Gastrocnemius medialis (tissue), 4 donors: ENCODE results near the gene ATAT1. TPM values are rescaled to one million over a fixed set of nuclear protein-coding genes. Genes with fewer than 3 reads are reported as not detected.

Experiments used
- ATAC-seq, 2 donors: fragments of 150-250 bp; one replicate each; pipeline ENCODE4 v1.9.1; 2016
- DNase-seq, 2 donors: peaks; one replicate each; pipeline ENCODE4 v3.0.0-alpha.2; 2019
- H3K27ac ChIP-seq, 4 donors: fragments of 200-600 bp; sonication (generic); 1 replicate in 1 of 4; 2 replicates in 3 of 4; pipeline ENCODE4 v1.5.1; 2016 to 2018; ENCODE audit warnings: mild to moderate bottlenecking in 2 of 4, moderate library complexity in 1 of 4
- H3K27me3 ChIP-seq, 3 donors: fragments of 200-600 bp; sonication (generic) in 2 of 3; 1 replicate in 1 of 3; 2 replicates in 2 of 3; pipeline versions ENCODE4 v1.5.1 to v1.6.0; 2016 to 2019; ENCODE audit warnings: mild to moderate bottlenecking in 1 of 3, moderate library complexity in 1 of 3
- H3K36me3 ChIP-seq, 2 donors: fragments of 200-600 bp; sonication (generic) in 1 of 2; one replicate each; pipeline ENCODE4 v1.5.1; 2017 to 2018
- H3K4me1 ChIP-seq, 2 donors: fragments of 200-600 bp; sonication (generic) in 1 of 2; one replicate each; pipeline ENCODE4 v1.5.1; 2016 to 2017; ENCODE audit warnings: mild to moderate bottlenecking in 2 of 2
- H3K4me3 ChIP-seq, 4 donors: fragments of 200-600 bp; sonication (generic) in 3 of 4; 1 replicate in 1 of 4; 2 replicates in 3 of 4; pipeline ENCODE4 v1.5.1; 2016 to 2019; ENCODE audit warnings: mild to moderate bottlenecking in 2 of 4
- H3K9me3 ChIP-seq, 3 donors: fragments of 200-600 bp; sonication (generic) in 2 of 3; 1 replicate in 1 of 3; 2 replicates in 2 of 3; pipeline ENCODE4 v1.5.1; 2016 to 2019
- POLR2A ChIP-seq, 2 donors: fragments of 450-650 bp; IDR thresholded peaks; one replicate each; pipeline ENCODE4 v1.6.1; 2017; ENCODE audit warnings: antibody characterized with exemption in 2 of 2, mild to moderate bottlenecking in 2 of 2, moderate library complexity in 2 of 2
- in situ Hi-C, 4 donors: fragments of 200-750 bp; cut with MboI; loops; one replicate each; pipeline versions ENCODE4 v1.15.0 to v1.8.0; 2017; ENCODE audit warnings: low sequenced_read_pairs in 4 of 4
- intact Hi-C: fragments of 100-400 bp; cut with DNase I; formaldehyde crosslinking; loops from one replicate; pipeline ENCODE4 v1.15.1; 2023; ENCODE audit warnings: low total_unique reads
- total RNA-seq, 4 donors: library from RNA; depleted of rRNA; stranded (reverse); fragments of >200 nt; gene quantifications; one replicate each; pipeline versions ENCODE4 v1.1.0 to v1.2.3, GENCODE V29; 2016
- TF ChIP-seq, protein P1 (sequence below), 5 experiments: fragments of 450-650 bp in 3 of 5; fragments of 200-600 bp in 2 of 5; sonication (generic) in 2 of 5; IDR thresholded peaks in 4 of 5; conservative IDR thresholded peaks in 1 of 5; 1 replicate in 4 of 5; 2 replicates in 1 of 5; pipeline ENCODE4 v1.5.1; 2016 to 2019; ENCODE audit warnings: antibody characterized with exemption in 5 of 5, mild to moderate bottlenecking in 3 of 5, moderate library complexity in 3 of 5

The ATAT1 gene
- total RNA-seq, 4 donors from 2014 or later = 0.73 to 7.8 (median 1.7) TPM

DNA sequence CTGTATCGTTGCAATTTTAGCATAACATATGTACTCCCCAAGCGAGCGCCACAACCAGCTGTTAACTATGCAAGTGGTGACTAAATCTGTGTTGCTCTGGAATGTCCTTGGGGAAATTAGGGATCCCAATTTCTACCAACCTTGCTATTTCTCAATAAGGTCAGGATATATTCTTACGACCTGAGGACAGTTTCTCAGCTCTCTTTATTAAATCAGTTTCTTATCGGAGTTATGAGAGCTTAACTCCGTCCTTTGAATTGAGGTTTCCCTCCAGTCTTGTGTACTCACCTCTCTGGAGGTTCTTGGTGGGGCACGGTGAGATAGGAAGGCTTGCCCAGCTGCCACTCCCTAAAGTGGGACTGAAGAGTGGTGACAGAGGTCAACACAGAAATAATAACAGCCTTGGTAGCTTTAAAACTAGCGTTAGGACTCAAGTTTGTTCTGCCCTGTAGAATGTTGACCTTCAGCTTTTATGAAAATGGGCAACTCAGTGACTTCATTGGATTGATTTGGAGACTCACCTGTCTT is 8.3 kb upstream of the ATAT1 start:
- H3K4me1 ChIP-seq = peaks cover 21 to 27% of the 10 kb centered on the region in 2 donors
- no peak for DNase-seq
- H3K4me3 ChIP-seq = peak overlapping the region; percentile 59 to 89 (median 70)
- intact Hi-C loops = loop anchor here (5.0 to 10.0 kb wide), 4 partner anchors 54 to 1206 kb away; partner anchors contain the start of genes DDX39B, DHX16, HSPA1B and PRRC2A
- in situ Hi-C loops = loop anchor here in 1 of 4 donors (25.0 kb wide), 1 partner anchor 1569 kb away; the partner anchor contains the start of genes AGER, AGPAT1, GPSM3 and PBX2
- TF ChIP-seq, protein P1, sequence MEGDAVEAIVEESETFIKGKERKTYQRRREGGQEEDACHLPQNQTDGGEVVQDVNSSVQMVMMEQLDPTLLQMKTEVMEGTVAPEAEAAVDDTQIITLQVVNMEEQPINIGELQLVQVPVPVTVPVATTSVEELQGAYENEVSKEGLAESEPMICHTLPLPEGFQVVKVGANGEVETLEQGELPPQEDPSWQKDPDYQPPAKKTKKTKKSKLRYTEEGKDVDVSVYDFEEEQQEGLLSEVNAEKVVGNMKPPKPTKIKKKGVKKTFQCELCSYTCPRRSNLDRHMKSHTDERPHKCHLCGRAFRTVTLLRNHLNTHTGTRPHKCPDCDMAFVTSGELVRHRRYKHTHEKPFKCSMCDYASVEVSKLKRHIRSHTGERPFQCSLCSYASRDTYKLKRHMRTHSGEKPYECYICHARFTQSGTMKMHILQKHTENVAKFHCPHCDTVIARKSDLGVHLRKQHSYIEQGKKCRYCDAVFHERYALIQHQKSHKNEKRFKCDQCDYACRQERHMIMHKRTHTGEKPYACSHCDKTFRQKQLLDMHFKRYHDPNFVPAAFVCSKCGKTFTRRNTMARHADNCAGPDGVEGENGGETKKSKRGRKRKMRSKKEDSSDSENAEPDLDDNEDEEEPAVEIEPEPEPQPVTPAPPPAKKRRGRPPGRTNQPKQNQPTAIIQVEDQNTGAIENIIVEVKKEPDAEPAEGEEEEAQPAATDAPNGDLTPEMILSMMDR (IDR thresholded peaks at IDR 0.05 in 4 of 5, conservative IDR thresholded peaks at IDR 0.05 in 1 of 5) = no peak
- no peak for TF ChIP-seq POLR2A (IDR thresholded peaks at IDR 0.05)
- ATAC-seq = no peak
- peaks cover 3 to 54% of the 10 kb centered on the region in 2 donors for H3K36me3 ChIP-seq
- H3K9me3 ChIP-seq = no peaks in the 10 kb centered on the region
- H3K27ac ChIP-seq = peak overlapping the region; percentile 90 to 98 (median 93)
- H3K27me3 ChIP-seq = no peaks in the 10 kb centered on the region

DNA sequence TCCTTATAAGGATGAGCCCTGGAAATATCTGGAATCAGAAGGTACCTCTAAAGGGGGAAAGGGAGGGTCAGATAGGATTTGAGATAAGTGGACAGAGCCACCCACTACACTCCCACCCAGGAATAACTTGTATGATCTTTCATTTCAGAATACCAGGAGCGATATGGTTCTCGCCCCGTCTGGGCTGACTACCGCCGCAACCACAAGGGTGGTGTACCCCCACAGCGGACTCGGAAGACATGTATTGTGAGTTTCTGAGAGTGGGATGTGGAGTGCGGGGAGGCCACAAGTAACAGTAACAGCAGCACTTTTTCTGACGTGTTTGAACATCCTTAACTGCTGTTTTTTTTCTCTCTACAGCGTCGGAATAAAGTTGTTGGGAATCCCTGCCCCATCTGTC is 7.1 kb upstream of the ATAT1 start:
- in situ Hi-C loops (loop anchor here in 1 of 4 donors (25.0 kb wide), 1 partner anchor 1568 kb away; the partner anchor contains the start of genes AGER, AGPAT1, GPSM3 and PBX2), intact Hi-C loops (loop anchor here (5.0 to 10.0 kb wide), 4 partner anchors 53 to 1205 kb away; partner anchors contain the start of genes DDX39B, DHX16, HSPA1B and PRRC2A)
- DNase-seq (no peak), ATAC-seq (no peak)
- Histone ChIP-seq H3K9me3 (no peaks in the 10 kb centered on the region), H3K36me3 (peaks cover 3 to 66% of the 10 kb centered on the region in 2 donors), H3K27me3 (no peaks in the 10 kb centered on the region), H3K4me1 (peaks cover 10 to 15% of the 10 kb centered on the region in 2 donors), H3K4me3 (no peak overlapping the region), H3K27ac (peak overlapping the region in 3 of 4 donors; percentile 90 to 98 (median 91))
- no peak for TF ChIP-seq POLR2A (IDR thresholded peaks at IDR 0.05)
- TF ChIP-seq, protein P1 (IDR thresholded peaks at IDR 0.05 in 4 of 5, conservative IDR thresholded peaks at IDR 0.05 in 1 of 5) = no peak

DNA sequence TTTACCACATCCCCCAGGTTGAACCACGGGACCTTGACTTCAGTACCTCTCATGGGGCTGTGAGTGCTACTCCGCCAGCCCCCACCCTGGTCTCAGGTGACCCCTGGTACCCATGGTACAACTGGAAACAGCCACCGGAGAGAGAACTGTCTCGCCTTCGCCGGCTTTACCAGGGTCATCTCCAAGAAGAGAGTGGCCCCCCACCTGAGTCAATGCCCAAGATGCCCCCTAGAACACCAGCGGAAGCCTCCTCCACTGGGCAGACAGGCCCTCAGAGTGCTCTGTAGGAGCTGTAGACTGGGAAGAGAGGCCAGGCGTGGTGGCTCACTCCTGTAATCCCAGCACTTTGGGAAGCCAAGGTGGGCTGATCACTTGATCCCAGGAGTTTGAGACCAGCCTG is 1.2 kb upstream of the ATAT1 start:
- in situ Hi-C loops (no loop called here), intact Hi-C loops (no loop called here)
- no peak overlapping the region for H3K4me3 ChIP-seq
- DNase-seq (no peak), ATAC-seq (no peak)
- H3K9me3 ChIP-seq = no peaks in the 10 kb centered on the region
- H3K36me3 ChIP-seq = peaks cover 0 to 64% of the 10 kb centered on the region in 2 donors
- H3K27ac ChIP-seq = peak overlapping the region in 3 of 4 donors; percentile 84 to 96 (median 91)
- peaks cover 4 to 5% of the 10 kb centered on the region in 2 donors for H3K4me1 ChIP-seq
- TF ChIP-seq, protein P1 (IDR thresholded peaks at IDR 0.05 in 4 of 5, conservative IDR thresholded peaks at IDR 0.05 in 1 of 5) = no peak
- no peak for TF ChIP-seq POLR2A (IDR thresholded peaks at IDR 0.05)
- H3K27me3 ChIP-seq = no peaks in the 10 kb centered on the region

DNA sequence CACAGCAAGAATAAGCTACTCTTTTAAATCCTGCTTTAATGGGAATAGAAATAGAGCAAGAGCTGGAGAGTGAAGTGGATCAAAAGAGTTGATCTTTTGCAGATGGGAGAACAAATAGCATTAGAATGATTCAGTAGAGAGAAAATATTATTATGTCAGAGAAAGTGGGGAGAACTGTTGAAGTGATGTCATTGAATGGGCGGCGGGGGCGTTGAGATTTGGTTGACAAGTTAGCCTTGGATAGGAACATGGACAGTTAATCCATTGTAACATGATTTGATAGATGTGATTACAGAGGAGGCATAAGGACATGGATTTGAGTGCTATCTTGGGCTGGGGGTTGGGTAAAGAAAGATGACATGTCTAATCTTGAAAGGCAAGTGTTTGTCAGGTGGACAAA is 9.2 kb downstream of the ATAT1 start:
- H3K36me3 ChIP-seq = peaks cover 0 to 6% of the 10 kb centered on the region in 2 donors
- in situ Hi-C loops = no loop called here

More for the DNA sequence above, 9.2 kb downstream of the ATAT1 start:
- DNase-seq = no peak
- Histone ChIP-seq H3K9me3 (no peaks in the 10 kb centered on the region), H3K4me1 (no peaks in the 10 kb centered on the region), H3K27me3 (no peaks in the 10 kb centered on the region), H3K27ac (no peak overlapping the region), H3K4me3 (no peak overlapping the region)
- intact Hi-C loops = no loop called here
- TF ChIP-seq, protein P1 (IDR thresholded peaks at IDR 0.05 in 4 of 5, conservative IDR thresholded peaks at IDR 0.05 in 1 of 5) = no peak
- no peak for TF ChIP-seq POLR2A (IDR thresholded peaks at IDR 0.05)
- ATAC-seq = no peak
